ENCODE data around the gene ARHGEF38. TPM values are rescaled to one million over a fixed set of nuclear protein-coding genes. Genes with fewer than 3 reads are reported as not detected.

ARHGEF38 gene
- total and polyA plus RNA-seq, 4 donors: 0.03 to 0.92 (median 0.37) TPM

DNA sequence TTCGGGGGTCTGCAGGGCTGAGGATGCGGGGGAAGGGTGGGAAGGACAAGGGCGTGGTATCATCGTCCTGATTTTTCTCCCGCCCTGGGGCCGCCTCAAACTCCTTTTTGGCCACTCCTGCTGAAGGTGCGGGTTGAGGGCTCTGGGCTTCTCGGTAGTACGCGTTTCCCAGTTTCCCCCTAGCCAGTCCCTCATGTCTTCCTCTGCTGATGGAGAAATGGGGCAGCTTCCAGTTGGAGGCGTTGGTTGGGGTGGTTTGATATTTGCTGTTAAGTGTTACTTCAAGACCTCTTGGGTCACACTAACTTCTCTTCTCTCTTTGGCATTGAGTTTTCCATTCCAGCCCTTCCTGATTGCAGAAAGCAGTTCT, 156.6 kb downstream of the ARHGEF38 start:
- H3K27me3 ChIP-seq (ENCODE audit: control insufficient read depth in 4 of 4, insufficient read depth in 4 of 4, low read length in 3 of 4): no peaks in the 10 kb centered on the region
- DNase-seq (ENCODE audit: low spot score): no peak
- no peaks in the 10 kb centered on the region for H3K9me3 ChIP-seq (ENCODE audit: control insufficient read depth in 4 of 4, low read length in 3 of 4)
- peak overlapping the region; percentile 88 to 92 (median 91) for H3K4me3 ChIP-seq (ENCODE audit: low read depth in 1 of 3, low read length in 3 of 3)
- WGBS: 0% methylated on average over 11 of the region's 11 CpGs
- no peak for TF ChIP-seq FOXA1 (IDR thresholded peaks at IDR 0.05)
- peak overlapping the region; percentile 12 to 47 for H3K9ac ChIP-seq (ENCODE audit: low read depth in 1 of 2, low read length in 2 of 2)
- H3K36me3 ChIP-seq (ENCODE audit: control insufficient read depth in 4 of 4, insufficient read depth in 3 of 4, low read depth in 1 of 4, low read length in 3 of 4): no peaks in the 10 kb centered on the region
- H3K4me1 ChIP-seq (ENCODE audit: control insufficient read depth in 4 of 4, insufficient read depth in 4 of 4, low read length in 3 of 4): peaks cover 6 to 30% (median 24%) of the 10 kb centered on the region in 4 donors
- H3K27ac ChIP-seq (ENCODE audit: low read depth in 1 of 2, low read length in 2 of 2): peak overlapping the region in 1 of 2 donors; percentile 83

DNA sequence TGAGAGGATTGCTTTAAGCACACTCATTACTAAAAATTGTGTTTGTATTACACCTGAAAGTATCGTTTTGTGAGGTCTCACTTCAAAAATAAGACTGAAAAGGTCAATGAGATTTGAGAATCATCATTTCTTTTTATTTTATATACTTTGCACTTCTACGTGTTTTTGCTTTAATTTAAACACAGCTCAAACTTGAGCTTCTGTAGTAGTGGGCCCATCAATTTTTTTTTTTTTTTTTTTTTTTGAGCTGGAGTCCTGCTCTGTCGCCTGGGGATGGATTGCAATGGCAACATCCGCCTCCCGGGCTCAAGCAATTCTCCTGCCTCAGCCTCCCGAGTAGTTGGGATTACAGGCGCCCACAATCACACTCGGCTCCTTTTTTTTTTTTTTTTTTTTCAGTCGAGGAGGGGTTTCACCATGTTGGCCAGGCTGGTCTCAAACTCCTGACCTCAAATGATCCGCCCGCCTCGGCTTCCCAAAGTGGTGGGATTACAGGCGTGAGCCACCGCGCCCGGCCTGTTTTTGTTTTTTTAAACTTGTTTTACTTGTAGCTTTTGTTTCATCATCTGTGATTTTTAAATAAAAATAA, 157.7 kb downstream of the ARHGEF38 start:
- WGBS: 78% methylated on average over 16 of the region's 16 CpGs
- Histone ChIP-seq H3K4me1 (ENCODE audit: control insufficient read depth in 4 of 4, insufficient read depth in 4 of 4, low read length in 3 of 4) (peaks cover 6 to 30% (median 24%) of the 10 kb centered on the region in 4 donors), H3K4me3 (ENCODE audit: low read depth in 1 of 3, low read length in 3 of 3) (no peak overlapping the region), H3K27ac (ENCODE audit: low read depth in 1 of 2, low read length in 2 of 2) (no peak overlapping the region), H3K27me3 (ENCODE audit: control insufficient read depth in 4 of 4, insufficient read depth in 4 of 4, low read length in 3 of 4) (no peaks in the 10 kb centered on the region), H3K9me3 (ENCODE audit: control insufficient read depth in 4 of 4, low read length in 3 of 4) (no peaks in the 10 kb centered on the region), H3K36me3 (ENCODE audit: control insufficient read depth in 4 of 4, insufficient read depth in 3 of 4, low read depth in 1 of 4, low read length in 3 of 4) (no peaks in the 10 kb centered on the region), H3K9ac (ENCODE audit: low read depth in 1 of 2, low read length in 2 of 2) (no peak overlapping the region)
- TF ChIP-seq YY1 (IDR thresholded peaks at IDR 0.05) (no peak), HNF4A (conservative IDR thresholded peaks at IDR 0.05) (no peak), JUND (IDR thresholded peaks at IDR 0.05) (no peak), FOXA2 (IDR thresholded peaks at IDR 0.05) (no peak), GABPA (IDR thresholded peaks at IDR 0.05 in 1 of 2, conservative IDR thresholded peaks at IDR 0.05 in 1 of 2) (no peak)
- TF ChIP-seq, protein P1, sequence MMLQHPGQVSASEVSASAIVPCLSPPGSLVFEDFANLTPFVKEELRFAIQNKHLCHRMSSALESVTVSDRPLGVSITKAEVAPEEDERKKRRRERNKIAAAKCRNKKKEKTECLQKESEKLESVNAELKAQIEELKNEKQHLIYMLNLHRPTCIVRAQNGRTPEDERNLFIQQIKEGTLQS (IDR thresholded peaks at IDR 0.05): no peak
- TF ChIP-seq, protein P2, sequence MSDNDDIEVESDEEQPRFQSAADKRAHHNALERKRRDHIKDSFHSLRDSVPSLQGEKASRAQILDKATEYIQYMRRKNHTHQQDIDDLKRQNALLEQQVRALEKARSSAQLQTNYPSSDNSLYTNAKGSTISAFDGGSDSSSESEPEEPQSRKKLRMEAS (IDR thresholded peaks at IDR 0.05): no peak
- no peak for DNase-seq (ENCODE audit: low spot score)

DNA sequence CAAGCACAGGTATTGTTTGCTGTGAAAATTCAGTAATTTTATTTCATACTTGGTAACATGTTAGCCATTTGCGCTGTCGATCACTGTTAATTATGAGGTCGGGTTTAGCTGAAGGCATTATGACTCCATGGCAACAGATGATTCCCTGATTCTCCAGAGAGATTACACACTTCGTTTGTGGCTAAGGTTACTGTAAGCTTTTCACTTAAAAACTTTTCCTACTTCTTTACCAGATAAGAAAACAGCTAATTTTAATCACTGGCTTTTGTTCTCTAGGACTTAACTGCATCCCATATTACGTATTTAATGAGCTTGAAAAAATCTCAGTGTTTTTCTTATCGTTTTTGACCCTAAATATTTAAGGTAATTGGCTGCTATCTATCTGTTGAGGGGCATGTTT, 158.3 kb downstream of the ARHGEF38 start:
- Histone ChIP-seq H3K9ac (ENCODE audit: low read depth in 1 of 2, low read length in 2 of 2) (no peak overlapping the region), H3K4me1 (ENCODE audit: control insufficient read depth in 4 of 4, insufficient read depth in 4 of 4, low read length in 3 of 4) (peaks cover 6 to 30% (median 24%) of the 10 kb centered on the region in 4 donors), H3K9me3 (ENCODE audit: control insufficient read depth in 4 of 4, low read length in 3 of 4) (no peaks in the 10 kb centered on the region), H3K27me3 (ENCODE audit: control insufficient read depth in 4 of 4, insufficient read depth in 4 of 4, low read length in 3 of 4) (no peaks in the 10 kb centered on the region), H3K36me3 (ENCODE audit: control insufficient read depth in 4 of 4, insufficient read depth in 3 of 4, low read depth in 1 of 4, low read length in 3 of 4) (no peaks in the 10 kb centered on the region), H3K4me3 (ENCODE audit: low read depth in 1 of 3, low read length in 3 of 3) (no peak overlapping the region), H3K27ac (ENCODE audit: low read depth in 1 of 2, low read length in 2 of 2) (no peak overlapping the region)
- no peak for TF ChIP-seq SP1 (IDR thresholded peaks at IDR 0.05)
- TF ChIP-seq TAF1 (conservative IDR thresholded peaks at IDR 0.05): no peak
- TF ChIP-seq JUND (IDR thresholded peaks at IDR 0.05): no peak
- TF ChIP-seq, protein P3, sequence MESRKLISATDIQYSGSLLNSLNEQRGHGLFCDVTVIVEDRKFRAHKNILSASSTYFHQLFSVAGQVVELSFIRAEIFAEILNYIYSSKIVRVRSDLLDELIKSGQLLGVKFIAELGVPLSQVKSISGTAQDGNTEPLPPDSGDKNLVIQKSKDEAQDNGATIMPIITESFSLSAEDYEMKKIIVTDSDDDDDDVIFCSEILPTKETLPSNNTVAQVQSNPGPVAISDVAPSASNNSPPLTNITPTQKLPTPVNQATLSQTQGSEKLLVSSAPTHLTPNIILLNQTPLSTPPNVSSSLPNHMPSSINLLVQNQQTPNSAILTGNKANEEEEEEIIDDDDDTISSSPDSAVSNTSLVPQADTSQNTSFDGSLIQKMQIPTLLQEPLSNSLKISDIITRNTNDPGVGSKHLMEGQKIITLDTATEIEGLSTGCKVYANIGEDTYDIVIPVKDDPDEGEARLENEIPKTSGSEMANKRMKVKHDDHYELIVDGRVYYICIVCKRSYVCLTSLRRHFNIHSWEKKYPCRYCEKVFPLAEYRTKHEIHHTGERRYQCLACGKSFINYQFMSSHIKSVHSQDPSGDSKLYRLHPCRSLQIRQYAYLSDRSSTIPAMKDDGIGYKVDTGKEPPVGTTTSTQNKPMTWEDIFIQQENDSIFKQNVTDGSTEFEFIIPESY (IDR thresholded peaks at IDR 0.05): no peak
- no peak for TF ChIP-seq YY1 (IDR thresholded peaks at IDR 0.05)
- TF ChIP-seq FOXA2 (IDR thresholded peaks at IDR 0.05): no peak
- no peak for TF ChIP-seq RXRA (IDR thresholded peaks at IDR 0.05)
- TF ChIP-seq, protein P4, sequence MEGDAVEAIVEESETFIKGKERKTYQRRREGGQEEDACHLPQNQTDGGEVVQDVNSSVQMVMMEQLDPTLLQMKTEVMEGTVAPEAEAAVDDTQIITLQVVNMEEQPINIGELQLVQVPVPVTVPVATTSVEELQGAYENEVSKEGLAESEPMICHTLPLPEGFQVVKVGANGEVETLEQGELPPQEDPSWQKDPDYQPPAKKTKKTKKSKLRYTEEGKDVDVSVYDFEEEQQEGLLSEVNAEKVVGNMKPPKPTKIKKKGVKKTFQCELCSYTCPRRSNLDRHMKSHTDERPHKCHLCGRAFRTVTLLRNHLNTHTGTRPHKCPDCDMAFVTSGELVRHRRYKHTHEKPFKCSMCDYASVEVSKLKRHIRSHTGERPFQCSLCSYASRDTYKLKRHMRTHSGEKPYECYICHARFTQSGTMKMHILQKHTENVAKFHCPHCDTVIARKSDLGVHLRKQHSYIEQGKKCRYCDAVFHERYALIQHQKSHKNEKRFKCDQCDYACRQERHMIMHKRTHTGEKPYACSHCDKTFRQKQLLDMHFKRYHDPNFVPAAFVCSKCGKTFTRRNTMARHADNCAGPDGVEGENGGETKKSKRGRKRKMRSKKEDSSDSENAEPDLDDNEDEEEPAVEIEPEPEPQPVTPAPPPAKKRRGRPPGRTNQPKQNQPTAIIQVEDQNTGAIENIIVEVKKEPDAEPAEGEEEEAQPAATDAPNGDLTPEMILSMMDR (IDR thresholded peaks at IDR 0.05; ENCODE audit: low read depth, low read length, missing input control): no peak
- DNase-seq (ENCODE audit: low spot score): no peak
- WGBS: 88% methylated on average over 6 of the region's 6 CpGs

Measured in liver (tissue), 9 donors.